Subcutaneous adipose tissue (tissue), 4 donors: ENCODE results near the gene ITGB5. TPM values are rescaled to one million over a fixed set of nuclear protein-coding genes. Genes with fewer than 3 reads are reported as not detected.

Experiments used
- CTCF ChIP-seq: fragments of 450-650 bp; IDR thresholded peaks from one replicate; pipeline ENCODE4 v1.5.1; 2016; ENCODE audit warnings: low read depth, mild to moderate bottlenecking, control low read depth, antibody characterized with exemption, moderate library complexity
- total RNA-seq, 4 donors: library from RNA; depleted of rRNA; stranded (reverse); fragments of >200 nt; gene quantifications; one replicate each; pipeline ENCODE4 v1.1.0, GENCODE V29; 2016

Gene ITGB5
- total RNA-seq, 4 donors from 2014 or later, result 165 to 320 (median 262) TPM

GRCh38 chr3:124791142-124791541 lies 96.0 kb downstream of the ITGB5 start:
- TF ChIP-seq CTCF, result no peak

GRCh38 chr3:124788254-124788745 lies 98.9 kb downstream of the ITGB5 start:
- TF ChIP-seq CTCF, result no peak

- TF ChIP-seq CTCF, result no peak
These were observed 99.5 kb downstream of the ITGB5 start for GRCh38 chr3:124787476-124788195.

- no peak for TF ChIP-seq CTCF
These were observed 100.5 kb downstream of the ITGB5 start for GRCh38 chr3:124786511-124787241.

- no peak for TF ChIP-seq CTCF
These were observed 101.2 kb downstream of the ITGB5 start for GRCh38 chr3:124785973-124786372.

GRCh38 chr3:124784686-124785382 lies 102.3 kb downstream of the ITGB5 start:
- no peak for TF ChIP-seq CTCF

GRCh38 chr3:124783696-124784095 lies 103.5 kb downstream of the ITGB5 start:
- no peak for TF ChIP-seq CTCF
